Daoy (cell line): ENCODE results near the gene FAM222A. TPM values are rescaled to one million over a fixed set of nuclear protein-coding genes. Genes with fewer than 3 reads are reported as not detected.

ENCODE experiments used
- DNase-seq: peaks from one replicate; pipeline ENCODE4 v3.0.0-alpha.2; 2015; ENCODE audit warnings: low read depth
- total RNA-seq: library from RNA; depleted of rRNA; stranded (reverse); fragments of >200 nt; shearing (Covaris generic); gene quantifications from 2 replicates; pipeline ENCODE4 v1.2.3, GENCODE V29; 2014

Gene FAM222A
- total RNA-seq, 1 experiment from 2014 or later, result 1.0 TPM

- DNase-seq, result no peak
These were observed 23.5 kb downstream of the FAM222A start for GRCh38 chr12:109737126-109737525.

- no peak for DNase-seq
These were observed 24.0 kb downstream of the FAM222A start for GRCh38 chr12:109737631-109738030.

- no peak for DNase-seq
These were observed 24.6 kb downstream of the FAM222A start for GRCh38 chr12:109738209-109738608.

GRCh38 chr12:109738878-109739665 lies 25.4 kb downstream of the FAM222A start:
- DNase-seq, result peak; percentile 19

- DNase-seq, result peak; percentile 37
These were observed 26.4 kb downstream of the FAM222A start for GRCh38 chr12:109739747-109740693.

GRCh38 chr12:109740694-109741245 lies 27.1 kb downstream of the FAM222A start:
- no peak for DNase-seq

GRCh38 chr12:109741286-109741969 lies 27.8 kb downstream of the FAM222A start:
- no peak for DNase-seq

GRCh38 chr12:109741970-109742703 lies 28.5 kb downstream of the FAM222A start:
- DNase-seq, result no peak

GRCh38 chr12:109743076-109743910 lies 29.7 kb downstream of the FAM222A start:
- no peak for DNase-seq

- no peak for DNase-seq
These were observed 30.4 kb downstream of the FAM222A start for GRCh38 chr12:109744026-109744425.

GRCh38 chr12:109744986-109745942 lies 31.6 kb downstream of the FAM222A start:
- no peak for DNase-seq

GRCh38 chr12:109752117-109753053 lies 38.8 kb downstream of the FAM222A start:
- DNase-seq, result no peak

GRCh38 chr12:109753054-109753401 lies 39.4 kb downstream of the FAM222A start:
- no peak for DNase-seq

GRCh38 chr12:109753959-109754358 lies 40.3 kb downstream of the FAM222A start:
- no peak for DNase-seq

- DNase-seq, result no peak
These were observed 42.8 kb downstream of the FAM222A start for GRCh38 chr12:109756457-109756856.

- no peak for DNase-seq
These were observed 44.1 kb downstream of the FAM222A start for GRCh38 chr12:109757671-109758265.
